Thyroid gland (tissue), 4 donors: ENCODE measurements around the gene MACF1. TPM values are rescaled to one million over a fixed set of nuclear protein-coding genes. Genes with fewer than 3 reads are reported as not detected.
A peak's percentile ranks its signal among the peaks of the same experiment; 100 is the strongest.

Experiments used
- DNase-seq, 2 donors: peaks; one replicate each; pipeline ENCODE4 v3.0.0-alpha.2; 2019
- H3K27ac ChIP-seq, 3 donors: fragments of 200-600 bp; sonication (generic); 1 replicate in 2 of 3; 2 replicates in 1 of 3; pipeline ENCODE4 v1.5.1; 2016 to 2019; ENCODE audit warnings: mild to moderate bottlenecking in 1 of 3, moderate library complexity in 1 of 3
- H3K27me3 ChIP-seq: fragments of 200-600 bp; sonication (generic); one replicate; pipeline ENCODE4 v1.5.1; 2019
- H3K36me3 ChIP-seq, 2 donors: fragments of 200-600 bp; sonication (generic); one replicate each; pipeline ENCODE4 v1.5.1; 2016 to 2019
- H3K4me1 ChIP-seq, 2 donors: fragments of 200-600 bp; sonication (generic); one replicate each; pipeline ENCODE4 v1.5.1; 2017 to 2019
- H3K4me3 ChIP-seq, 3 donors: fragments of 200-600 bp; sonication (generic); replicated peaks in 1 of 3; 1 replicate in 2 of 3; 2 replicates in 1 of 3; pipeline ENCODE4 v1.5.1; 2016; ENCODE audit warnings: mild to moderate bottlenecking in 1 of 3
- H3K9me3 ChIP-seq: fragments of 200-600 bp; sonication (generic); one replicate; pipeline ENCODE4 v1.5.1; 2017
- CTCF ChIP-seq, 6 experiments: fragments of 200-600 bp in 3 of 6; fragments of 450-650 bp in 3 of 6; sonication (generic) in 3 of 6; IDR thresholded peaks; one replicate each; pipeline ENCODE4 v1.5.1; 2016 to 2019; ENCODE audit warnings: antibody characterized with exemption in 6 of 6, mild to moderate bottlenecking in 2 of 6, inconsistent platforms in 1 of 6, moderate library complexity in 1 of 6
- POLR2A ChIP-seq, 2 donors: fragments of 450-650 bp; IDR thresholded peaks; one replicate each; pipeline ENCODE4 v1.6.1; 2017; ENCODE audit warnings: antibody characterized with exemption in 2 of 2, mild to moderate bottlenecking in 2 of 2, moderate library complexity in 1 of 2
- WGBS, 2 donors: methylation state at CpG; one replicate each; pipeline ENCODE4 v1.1.5; 2017; 5-methylcytosine and 5-hydroxymethylcytosine counted together
- intact Hi-C: fragments of 100-400 bp; cut with DNase I; formaldehyde crosslinking; loops from one replicate; pipeline ENCODE4 v1.15.1; 2023
- total RNA-seq, 4 donors: library from RNA; depleted of rRNA; stranded (reverse); fragments of >200 nt; gene quantifications; one replicate each; pipeline ENCODE4 v1.2.3, GENCODE V29; 2016

MACF1 gene
- total RNA-seq, 4 donors from 2014 or later: 308 to 834 (median 427) TPM

GRCh38 chr1:39361446-39361845 is 157.0 kb downstream of the MACF1 start:
- WGBS, 2 donors: 86 to 88% methylated on average over 5 of the region's 5 CpGs
- Histone ChIP-seq H3K27ac (no peak overlapping the region), H3K4me3 (no peak overlapping the region), H3K27me3 (no peaks in the 10 kb centered on the region), H3K36me3 (peaks cover 39 to 55% of the 10 kb centered on the region in 2 donors), H3K9me3 (no peaks in the 10 kb centered on the region), H3K4me1 (peaks cover 9 to 10% of the 10 kb centered on the region in 2 donors)
- no peak for DNase-seq
- TF ChIP-seq POLR2A (IDR thresholded peaks at IDR 0.05) (no peak), CTCF (IDR thresholded peaks at IDR 0.05) (no peak)
- intact Hi-C loops: loop anchor here (10.0 kb wide), 1 partner anchor 183 kb away; no protein-coding TSS in a partner anchor

GRCh38 chr1:39363267-39363666 is 158.8 kb downstream of the MACF1 start:
- WGBS, 2 donors: 97 to 99% methylated on average over 2 of the region's 2 CpGs
- no peak overlapping the region for H3K27ac ChIP-seq
- TF ChIP-seq POLR2A (IDR thresholded peaks at IDR 0.05): no peak
- TF ChIP-seq CTCF (IDR thresholded peaks at IDR 0.05): no peak
- intact Hi-C loops: loop anchor here (10.0 kb wide), 1 partner anchor 182 kb away; no protein-coding TSS in a partner anchor
- H3K4me1 ChIP-seq: peaks cover 9 to 10% of the 10 kb centered on the region in 2 donors
- H3K4me3 ChIP-seq: no peak overlapping the region
- no peaks in the 10 kb centered on the region for H3K27me3 ChIP-seq
- H3K36me3 ChIP-seq: peaks cover 30 to 42% of the 10 kb centered on the region in 2 donors
- H3K9me3 ChIP-seq: no peaks in the 10 kb centered on the region
- no peak for DNase-seq

GRCh38 chr1:39368045-39368444 is 163.6 kb downstream of the MACF1 start:
- no peak overlapping the region for H3K4me3 ChIP-seq
- 79 to 89% methylated on average over 1 of the region's 1 CpG for WGBS, 2 donors
- no peaks in the 10 kb centered on the region for H3K27me3 ChIP-seq
- intact Hi-C loops: loop anchor here (10.0 kb wide), 1 partner anchor 177 kb away; no protein-coding TSS in a partner anchor
- H3K36me3 ChIP-seq: peaks cover 32 to 35% of the 10 kb centered on the region in 2 donors
- TF ChIP-seq POLR2A (IDR thresholded peaks at IDR 0.05) (no peak), CTCF (IDR thresholded peaks at IDR 0.05) (no peak)
- H3K9me3 ChIP-seq: no peaks in the 10 kb centered on the region
- no peaks in the 10 kb centered on the region for H3K4me1 ChIP-seq
- DNase-seq: peak; percentile 19 to 29
- H3K27ac ChIP-seq: no peak overlapping the region

- Histone ChIP-seq H3K27ac (no peak overlapping the region), H3K36me3 (peaks cover 38 to 40% of the 10 kb centered on the region in 2 donors), H3K9me3 (no peaks in the 10 kb centered on the region), H3K27me3 (no peaks in the 10 kb centered on the region), H3K4me3 (no peak overlapping the region), H3K4me1 (no peaks in the 10 kb centered on the region)
- DNase-seq: no peak
- 84 to 90% methylated on average over 4 of the region's 4 CpGs for WGBS, 2 donors
- intact Hi-C loops: loop anchor here (10.0 kb wide), 1 partner anchor 175 kb away; no protein-coding TSS in a partner anchor
- TF ChIP-seq POLR2A (IDR thresholded peaks at IDR 0.05) (no peak), CTCF (IDR thresholded peaks at IDR 0.05) (no peak)
These were observed 165.1 kb downstream of the MACF1 start for GRCh38 chr1:39369565-39369964.

GRCh38 chr1:39370602-39371001 is 166.1 kb downstream of the MACF1 start:
- intact Hi-C loops: no loop called here
- H3K27me3 ChIP-seq: no peaks in the 10 kb centered on the region
- 83 to 89% methylated on average over 1 of the region's 1 CpG for WGBS, 2 donors
- TF ChIP-seq POLR2A (IDR thresholded peaks at IDR 0.05): no peak
- no peak for TF ChIP-seq CTCF (IDR thresholded peaks at IDR 0.05)
- H3K27ac ChIP-seq: no peak overlapping the region
- peaks cover 37 to 41% of the 10 kb centered on the region in 2 donors for H3K36me3 ChIP-seq
- H3K9me3 ChIP-seq: no peaks in the 10 kb centered on the region
- no peak for DNase-seq
- no peaks in the 10 kb centered on the region for H3K4me1 ChIP-seq
- H3K4me3 ChIP-seq: no peak overlapping the region
